IPS DF 6.9 (cell line): ENCODE data around the gene P4HA2.
A peak's percentile ranks its signal among the peaks of the same experiment; 100 is the strongest.

Source experiments
- DNase-seq: peaks from one replicate; pipeline ENCODE4 v3.0.0-alpha.2; 2013; ENCODE audit warnings: low read depth, low spot score
- H3K27ac ChIP-seq: one replicate; pipeline ENCODE4 v1.5.1; 2013; ENCODE audit warnings: low read length, control low read depth
- H3K27me3 ChIP-seq: 2 replicates; pipeline ENCODE4 v1.6.1; 2013; ENCODE audit warnings: mild to moderate bottlenecking, low read length; ENCODE audit not compliant: control insufficient read depth, insufficient read depth
- H3K36me3 ChIP-seq: 2 replicates; pipeline ENCODE4 v1.6.1; 2013; ENCODE audit warnings: low read length; ENCODE audit not compliant: control insufficient read depth, insufficient read depth
- H3K4me1 ChIP-seq: 2 replicates; pipeline ENCODE4 v1.6.1; 2013; ENCODE audit warnings: low read length; ENCODE audit not compliant: control insufficient read depth, insufficient read depth
- H3K4me3 ChIP-seq: 2 replicates; pipeline ENCODE4 v1.5.1; 2013; ENCODE audit warnings: mild to moderate bottlenecking, low read length
- H3K9me3 ChIP-seq: 2 replicates; pipeline ENCODE4 v1.6.1; 2013; ENCODE audit warnings: low read length, inconsistent platforms; ENCODE audit not compliant: control insufficient read depth, insufficient read depth
- WGBS: extraction: QIAGEN DNeasy Blood & Tissue Kit; methylation state at CpG from one replicate; pipeline ENCODE4 v1.1.7; 2013; ENCODE audit warnings: mixed read lengths, missing lambda C conversion rate; ENCODE audit not compliant: insufficient read length, insufficient coverage; 5-methylcytosine and 5-hydroxymethylcytosine counted together

The P4HA2 gene

GRCh38 chr5:132198571-132198970 lies 29.1 kb downstream of the P4HA2 start:
- Histone ChIP-seq H3K4me1 (no peaks in the 10 kb centered on the region), H3K9me3 (no peaks in the 10 kb centered on the region), H3K36me3 (no peaks in the 10 kb centered on the region; the same call in 1 of the 2 replicates), H3K4me3 (no peak overlapping the region), H3K27me3 (no peaks in the 10 kb centered on the region), H3K27ac (no peak overlapping the region)
- WGBS, result no CpG with 5 or more reads among the region's 5 CpGs
- DNase-seq, result no peak

- no peak overlapping the region for H3K27ac ChIP-seq
- H3K27me3 ChIP-seq, result no peaks in the 10 kb centered on the region
- no peaks in the 10 kb centered on the region for H3K9me3 ChIP-seq
- DNase-seq, result no peak
- H3K4me3 ChIP-seq, result no peak overlapping the region
- WGBS, result no CpG with 5 or more reads among the region's 1 CpG
- no peaks in the 10 kb centered on the region; the same call in 1 of the 2 replicates for H3K36me3 ChIP-seq
- no peaks in the 10 kb centered on the region for H3K4me1 ChIP-seq
These were observed 31.9 kb downstream of the P4HA2 start for GRCh38 chr5:132195727-132196126.

GRCh38 chr5:132193165-132193694 lies 34.4 kb downstream of the P4HA2 start:
- WGBS, result no CpG with 5 or more reads among the region's 2 CpGs
- DNase-seq, result no peak
- Histone ChIP-seq H3K27me3 (no peaks in the 10 kb centered on the region), H3K9me3 (no peaks in the 10 kb centered on the region), H3K27ac (no peak overlapping the region), H3K4me3 (no peak overlapping the region), H3K36me3 (no peaks in the 10 kb centered on the region; the same call in 1 of the 2 replicates), H3K4me1 (no peaks in the 10 kb centered on the region)

GRCh38 chr5:132190161-132190817 lies 37.4 kb downstream of the P4HA2 start:
- H3K36me3 ChIP-seq, result no peaks in the 10 kb centered on the region; the same call in 1 of the 2 replicates
- DNase-seq, result no peak
- no peaks in the 10 kb centered on the region for H3K4me1 ChIP-seq
- H3K9me3 ChIP-seq, result no peaks in the 10 kb centered on the region
- no peak overlapping the region for H3K4me3 ChIP-seq
- H3K27me3 ChIP-seq, result no peaks in the 10 kb centered on the region
- WGBS, result no CpG with 5 or more reads among the region's 3 CpGs
- H3K27ac ChIP-seq, result no peak overlapping the region

DNA sequence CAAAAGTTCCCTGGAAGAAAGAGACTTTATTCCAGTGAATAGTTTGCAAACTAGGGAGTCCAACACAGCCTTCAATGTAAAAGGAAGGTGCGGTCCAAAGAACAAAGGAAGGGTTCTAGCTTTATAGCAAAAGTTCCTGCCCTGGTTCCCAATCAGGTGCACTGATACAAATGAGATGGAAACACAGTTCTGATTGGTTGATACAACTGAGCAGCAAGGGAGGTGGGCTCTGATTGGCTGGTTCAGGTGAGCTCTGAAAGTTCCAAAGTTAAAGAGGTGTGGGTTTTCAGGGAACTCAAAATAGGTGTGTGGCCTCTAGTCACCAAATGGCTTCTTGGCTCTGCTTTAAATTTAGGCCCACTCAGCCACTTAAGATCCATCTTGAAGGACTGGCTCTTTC lies 43.1 kb downstream of the P4HA2 start:
- Histone ChIP-seq H3K4me1 (peaks cover 3% of the 10 kb centered on the region; the same call in 1 of the 2 replicates), H3K4me3 (no peak overlapping the region), H3K36me3 (no peaks in the 10 kb centered on the region), H3K27me3 (no peaks in the 10 kb centered on the region), H3K9me3 (no peaks in the 10 kb centered on the region), H3K27ac (no peak overlapping the region)
- WGBS, result no CpG with 5 or more reads among the region's 1 CpG
- DNase-seq, result no peak

- H3K27me3 ChIP-seq, result no peaks in the 10 kb centered on the region
- H3K36me3 ChIP-seq, result no peaks in the 10 kb centered on the region
- H3K4me1 ChIP-seq, result peaks cover 3% of the 10 kb centered on the region; the same call in 1 of the 2 replicates
- H3K9me3 ChIP-seq, result no peaks in the 10 kb centered on the region
- no CpG with 5 or more reads among the region's 2 CpGs for WGBS
- DNase-seq, result no peak
- H3K4me3 ChIP-seq, result no peak overlapping the region
- no peak overlapping the region for H3K27ac ChIP-seq
These were observed 43.9 kb downstream of the P4HA2 start for GRCh38 chr5:132183723-132184122.

DNA sequence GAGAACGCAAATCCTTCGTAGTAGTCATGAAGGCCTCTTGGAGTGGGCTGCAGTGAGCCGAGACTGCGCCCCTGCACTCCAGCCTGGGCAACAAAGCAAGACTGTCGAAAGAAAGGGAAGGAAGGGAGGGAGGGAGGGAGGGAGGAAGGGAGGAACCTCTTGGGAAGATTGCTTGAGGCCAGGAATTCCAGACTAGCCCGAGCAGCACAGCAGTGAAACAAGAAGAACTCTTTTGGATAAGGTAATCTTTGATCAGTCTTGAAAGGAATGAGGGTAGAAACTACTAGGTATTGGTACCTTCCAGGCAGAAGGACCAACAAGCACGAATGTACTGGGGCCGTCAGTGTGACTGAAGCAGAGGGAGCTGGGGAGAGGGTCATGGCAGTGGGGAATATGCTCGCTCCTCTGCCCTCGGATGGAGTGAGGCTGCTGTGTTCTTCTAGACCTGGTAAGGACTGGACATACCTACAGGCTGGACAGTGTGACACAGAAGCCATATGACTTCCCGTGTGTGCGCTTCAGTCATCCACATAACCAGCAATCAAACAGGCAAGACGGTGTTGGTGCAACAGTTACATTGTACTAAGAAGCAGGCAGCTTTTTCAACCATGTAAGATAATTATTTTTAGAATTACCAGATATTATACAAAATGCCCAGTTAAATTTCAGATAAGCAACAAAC lies 45.2 kb downstream of the P4HA2 start:
- Histone ChIP-seq H3K4me1 (peaks cover 3% of the 10 kb centered on the region; the same call in 1 of the 2 replicates), H3K9me3 (no peaks in the 10 kb centered on the region), H3K27ac (no peak overlapping the region), H3K4me3 (no peak overlapping the region), H3K36me3 (no peaks in the 10 kb centered on the region), H3K27me3 (no peaks in the 10 kb centered on the region)
- WGBS, result no CpG with 5 or more reads among the region's 13 CpGs
- DNase-seq, result no peak

DNA sequence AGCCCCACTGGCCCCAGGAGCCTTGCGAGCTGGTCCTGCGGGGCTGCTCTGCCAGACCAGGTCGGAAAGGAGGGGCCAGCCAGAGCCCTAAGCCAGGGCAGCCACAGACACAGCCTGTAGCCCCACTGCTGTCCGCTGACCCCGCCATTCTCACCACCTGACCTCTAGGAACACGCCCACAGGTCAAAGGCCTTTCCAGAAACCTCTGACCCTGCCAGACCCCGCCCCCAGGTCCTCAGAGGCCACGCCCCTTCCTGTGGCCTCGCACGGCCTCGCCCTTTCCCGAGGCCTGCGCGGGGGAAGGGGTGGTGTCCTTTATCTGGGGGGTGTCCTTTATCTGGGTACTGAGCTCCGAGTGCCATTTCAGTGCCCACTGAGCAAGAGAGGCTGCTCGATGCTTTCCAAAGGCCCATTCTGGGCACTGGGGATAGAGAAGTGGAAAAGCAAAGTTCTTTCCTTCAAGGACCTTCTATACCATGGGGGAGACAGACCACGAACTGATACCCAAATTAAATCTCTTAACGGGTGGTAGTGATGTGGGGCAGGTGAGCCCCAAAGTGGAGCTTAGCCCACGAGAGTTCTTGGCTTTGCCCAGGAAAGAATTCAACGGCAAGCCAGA lies 46.5 kb downstream of the P4HA2 start:
- H3K27me3 ChIP-seq, result no peaks in the 10 kb centered on the region
- no peaks in the 10 kb centered on the region for H3K9me3 ChIP-seq
- DNase-seq, result no peak
- peaks cover 4% of the 10 kb centered on the region; the same call in 1 of the 2 replicates for H3K4me1 ChIP-seq
- no CpG with 5 or more reads among the region's 20 CpGs for WGBS
- no peak overlapping the region for H3K4me3 ChIP-seq
- H3K27ac ChIP-seq, result no peak overlapping the region
- no peaks in the 10 kb centered on the region for H3K36me3 ChIP-seq

DNA sequence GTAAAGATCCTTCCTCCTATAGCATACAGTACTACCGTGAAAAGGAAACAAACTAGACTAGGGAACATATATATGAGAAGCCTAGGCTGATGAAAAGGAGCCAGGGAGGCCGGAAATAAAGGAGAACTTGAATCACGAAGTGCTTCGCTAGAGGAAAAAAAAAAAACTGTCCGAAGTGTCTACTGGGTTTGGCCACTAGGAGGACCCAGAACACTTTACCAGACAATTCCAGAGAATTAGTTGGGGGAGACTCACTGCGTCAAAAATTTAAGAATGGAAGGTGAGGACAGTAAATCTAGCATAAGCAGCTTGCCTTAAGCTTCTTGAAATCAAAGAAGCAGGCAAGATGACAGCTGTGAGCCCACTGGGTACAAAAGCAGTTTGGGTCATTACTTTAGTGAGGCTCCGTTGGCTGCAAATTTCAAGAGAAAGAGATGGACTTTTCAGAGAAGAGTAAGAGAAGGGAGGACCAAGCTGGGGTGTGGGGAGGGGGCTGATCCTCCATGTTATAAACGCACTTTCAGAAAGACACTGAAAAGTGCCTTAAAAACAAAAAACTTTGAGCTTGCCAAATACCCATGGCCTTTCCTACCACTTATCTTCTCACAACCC lies 47.4 kb downstream of the P4HA2 start:
- no CpG with 5 or more reads among the region's 8 CpGs for WGBS
- Histone ChIP-seq H3K36me3 (no peaks in the 10 kb centered on the region), H3K9me3 (no peaks in the 10 kb centered on the region), H3K27ac (no peak overlapping the region), H3K27me3 (no peaks in the 10 kb centered on the region), H3K4me3 (no peak overlapping the region), H3K4me1 (peaks cover 4% of the 10 kb centered on the region; the same call in 1 of the 2 replicates)
- DNase-seq, result peak; percentile 25

GRCh38 chr5:132179405-132179804 lies 48.2 kb downstream of the P4HA2 start:
- WGBS, result no CpG with 5 or more reads among the region's 3 CpGs
- Histone ChIP-seq H3K4me3 (no peak overlapping the region), H3K27ac (no peak overlapping the region), H3K36me3 (no peaks in the 10 kb centered on the region), H3K27me3 (no peaks in the 10 kb centered on the region), H3K4me1 (peaks cover 4% of the 10 kb centered on the region; the same call in 1 of the 2 replicates), H3K9me3 (no peaks in the 10 kb centered on the region)
- DNase-seq, result no peak
